Measurements from ENCODE around the gene UTRN.

DNA sequence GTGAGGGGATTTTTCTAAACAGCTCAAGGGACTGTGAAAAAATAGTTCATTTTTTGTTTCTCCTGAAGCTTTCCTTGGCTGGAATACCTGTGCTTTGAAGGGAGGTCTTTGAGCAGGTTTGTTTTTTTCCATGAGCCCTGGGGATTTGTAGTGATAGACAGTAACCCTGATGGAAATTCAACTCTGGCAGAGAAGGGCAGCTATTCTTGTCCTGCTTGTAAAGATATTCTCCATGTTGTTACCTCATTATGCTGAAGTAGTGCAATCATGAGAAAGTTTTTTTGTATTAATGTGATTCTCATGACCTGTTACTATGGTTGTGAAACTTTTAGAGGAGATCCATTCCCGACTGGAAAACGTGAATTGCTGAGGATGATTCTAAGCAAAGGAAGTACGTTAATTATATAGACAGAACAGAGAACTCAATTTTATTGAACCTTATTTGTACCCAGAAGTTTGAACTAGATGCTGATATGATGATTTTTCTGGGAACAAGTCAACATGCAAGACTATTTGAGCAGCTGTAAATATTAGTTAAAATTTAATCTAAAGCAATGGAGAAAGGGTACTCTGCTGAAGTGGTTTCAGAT is 12.5 kb downstream of the UTRN start:
- TF ChIP-seq, protein P1, sequence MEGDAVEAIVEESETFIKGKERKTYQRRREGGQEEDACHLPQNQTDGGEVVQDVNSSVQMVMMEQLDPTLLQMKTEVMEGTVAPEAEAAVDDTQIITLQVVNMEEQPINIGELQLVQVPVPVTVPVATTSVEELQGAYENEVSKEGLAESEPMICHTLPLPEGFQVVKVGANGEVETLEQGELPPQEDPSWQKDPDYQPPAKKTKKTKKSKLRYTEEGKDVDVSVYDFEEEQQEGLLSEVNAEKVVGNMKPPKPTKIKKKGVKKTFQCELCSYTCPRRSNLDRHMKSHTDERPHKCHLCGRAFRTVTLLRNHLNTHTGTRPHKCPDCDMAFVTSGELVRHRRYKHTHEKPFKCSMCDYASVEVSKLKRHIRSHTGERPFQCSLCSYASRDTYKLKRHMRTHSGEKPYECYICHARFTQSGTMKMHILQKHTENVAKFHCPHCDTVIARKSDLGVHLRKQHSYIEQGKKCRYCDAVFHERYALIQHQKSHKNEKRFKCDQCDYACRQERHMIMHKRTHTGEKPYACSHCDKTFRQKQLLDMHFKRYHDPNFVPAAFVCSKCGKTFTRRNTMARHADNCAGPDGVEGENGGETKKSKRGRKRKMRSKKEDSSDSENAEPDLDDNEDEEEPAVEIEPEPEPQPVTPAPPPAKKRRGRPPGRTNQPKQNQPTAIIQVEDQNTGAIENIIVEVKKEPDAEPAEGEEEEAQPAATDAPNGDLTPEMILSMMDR (IDR thresholded peaks at IDR 0.05; ENCODE audit: low read depth, low read length), result no peak
- no peak for TF ChIP-seq EZH2phosphoT487 (IDR thresholded peaks at IDR 0.05; ENCODE audit: low read depth)

Measured in OCI-LY3 (cell line).